HG03039 (cell line): ENCODE results near the gene OR7G1.
"Not testable (repeated sequence)": the region's sequence is repeated elsewhere in the genome, so short reads cannot be mapped to it uniquely, and the experiment has no call there.

Source experiments
- ATAC-seq: cut with Tn5 transposase; IDR thresholded peaks from one replicate; pipeline ENCODE4 v1.9.1; 2021; ENCODE audit warnings: mild to moderate bottlenecking, moderate library complexity; ENCODE audit not compliant: unreplicated experiment

OR7G1 gene

GRCh38 chr19:9086761-9087160, 28.8 kb downstream of the OR7G1 start, which contains the start of gene OR1M1:
Gene OR1M1, plus strand, starts transcription at chr19:9087061. Its CDS starts 6,184 bp downstream, at chr19:9093245.
- ATAC-seq = no peak

DNA sequence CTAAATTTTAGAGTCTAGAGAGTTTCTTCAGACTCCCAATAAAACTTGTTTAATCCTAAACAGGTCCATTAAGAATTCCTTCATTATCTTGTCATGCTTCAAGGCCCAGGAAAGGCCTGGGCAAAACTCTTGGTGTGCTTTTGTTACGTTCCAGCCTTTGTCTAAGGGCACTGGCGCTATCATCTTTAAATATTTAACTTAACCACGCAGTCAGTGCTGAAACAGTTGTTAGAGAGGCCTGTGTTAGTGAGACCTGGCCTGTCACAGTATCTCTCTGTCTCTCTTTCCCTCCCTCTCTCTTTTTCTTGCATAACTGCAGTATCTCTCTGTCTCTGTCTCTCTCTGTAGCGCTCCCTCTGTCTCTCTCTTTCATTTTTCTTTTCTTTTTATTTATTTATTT, 36.9 kb downstream of the OR7G1 start:
- no peak for ATAC-seq

- no peak for ATAC-seq
Observed at GRCh38 chr19:9076901-9077300, 38.7 kb downstream of the OR7G1 start.

DNA sequence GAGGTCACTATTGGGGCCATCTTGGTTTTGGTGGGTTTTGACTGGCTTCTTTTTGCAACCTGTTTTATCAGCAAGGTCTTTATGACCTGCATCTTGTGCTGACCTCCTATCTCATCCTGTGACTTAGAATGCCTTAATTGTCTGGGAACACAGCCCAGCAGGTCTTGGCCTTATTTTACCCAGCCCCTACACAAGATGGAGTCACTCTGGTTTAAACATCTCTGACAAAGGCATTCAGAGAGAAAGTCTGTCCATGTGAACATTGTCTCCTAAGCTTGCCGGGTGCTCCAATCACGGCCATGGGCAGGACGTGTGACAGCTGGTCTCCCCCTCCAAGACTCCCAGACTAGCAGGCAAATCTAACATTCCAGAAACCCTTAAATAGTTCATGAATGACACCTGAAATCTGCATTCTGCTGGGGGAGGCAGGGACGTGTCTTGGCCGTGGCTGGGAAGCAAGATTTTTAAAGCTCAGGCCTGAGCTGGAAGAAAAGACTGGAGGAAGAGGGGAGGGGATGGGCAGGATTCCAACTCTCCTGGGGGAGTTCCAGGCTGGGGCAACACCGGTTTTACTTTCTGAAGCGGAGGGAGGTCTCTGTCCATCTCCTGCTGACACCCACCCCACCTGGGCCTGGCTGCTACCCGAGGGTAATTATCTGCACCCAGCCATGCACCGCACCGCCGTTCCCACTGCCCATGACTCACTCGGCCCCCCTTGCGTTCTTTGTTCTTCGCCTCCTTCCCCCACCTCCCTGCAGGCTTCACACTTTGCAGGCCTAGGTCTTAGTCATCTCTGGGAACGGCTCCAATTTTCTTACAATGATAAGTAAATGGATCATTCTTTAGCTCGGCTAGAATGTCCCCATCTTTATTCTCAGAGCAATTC, 40.3 kb downstream of the OR7G1 start:
- no peak for ATAC-seq

DNA sequence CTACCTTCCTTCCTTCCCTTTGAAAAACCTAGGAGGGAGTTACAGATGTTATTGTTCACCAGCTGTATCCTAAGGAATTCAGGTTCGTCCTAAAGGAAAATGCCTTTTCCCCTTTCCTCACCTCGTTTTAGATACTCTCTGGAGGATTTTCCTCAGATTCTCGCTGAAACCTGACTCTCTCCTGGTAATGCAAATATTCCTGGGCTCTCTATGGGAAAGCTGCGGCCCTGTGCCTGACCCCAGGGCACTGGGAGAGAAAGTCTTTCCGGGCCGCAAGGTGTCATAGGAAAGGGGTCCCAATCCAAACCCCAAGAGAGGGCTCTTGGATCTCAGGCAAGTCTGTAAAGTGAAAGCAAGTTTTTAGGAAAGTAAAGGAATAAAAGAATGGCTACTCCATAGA, 41.8 kb downstream of the OR7G1 start:
- no peak for ATAC-seq

GRCh38 chr19:9071720-9072119, 43.8 kb downstream of the OR7G1 start:
- ATAC-seq = not testable (repeated sequence)

DNA sequence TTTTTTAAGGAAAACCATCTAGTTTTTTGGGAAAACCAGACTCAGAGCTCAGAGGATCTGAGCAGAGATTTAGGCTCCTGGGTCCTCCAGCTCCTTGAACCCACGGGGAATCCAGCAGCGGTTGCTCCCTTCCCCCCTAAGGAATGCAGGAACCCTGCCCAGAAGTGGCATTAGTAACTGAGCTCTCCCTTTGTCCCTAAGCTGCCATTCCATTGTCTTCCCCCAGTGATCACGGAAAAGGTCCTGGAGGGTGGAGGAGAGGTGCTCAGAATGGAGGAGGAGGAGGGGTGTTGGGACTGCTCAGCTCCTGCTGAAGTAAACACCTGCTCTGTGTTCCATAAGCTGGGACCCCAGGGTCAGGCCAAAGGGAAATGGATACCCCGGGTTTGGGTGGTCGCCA, 45.5 kb downstream of the OR7G1 start:
- no peak for ATAC-seq

DNA sequence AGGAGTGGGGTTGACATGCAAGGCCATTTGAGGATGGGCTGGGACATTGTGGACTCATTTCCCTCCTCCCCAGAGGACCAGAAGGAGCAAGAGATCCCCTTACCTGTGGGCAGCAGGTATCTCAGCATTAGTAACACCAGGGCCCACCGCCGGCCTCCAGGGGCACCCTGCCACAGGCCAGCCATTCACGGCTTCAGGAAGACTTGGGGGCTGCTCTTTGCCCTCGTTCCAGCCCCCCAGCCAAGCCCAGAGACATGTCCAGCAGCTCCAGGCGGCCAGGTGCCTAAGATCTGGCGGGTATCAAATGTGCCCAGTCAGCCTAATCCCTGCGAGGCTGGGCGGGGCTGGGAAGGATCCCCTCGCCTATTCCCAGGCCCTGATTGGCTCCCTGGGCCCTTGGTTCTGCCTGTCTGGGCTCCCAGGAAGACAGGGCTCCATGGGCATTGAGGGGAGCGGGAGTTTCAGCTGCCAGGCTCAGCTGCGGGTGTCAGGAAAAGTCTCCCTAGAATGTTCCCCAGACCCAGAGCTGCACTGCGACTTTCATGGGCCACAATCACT, 50.0 kb downstream of the OR7G1 start:
- no peak for ATAC-seq
